HG03439 (cell line): ENCODE results near the gene ABCC5.
"Not testable (repeated sequence)": the region's sequence is repeated elsewhere in the genome, so short reads cannot be mapped to it uniquely, and the experiment has no call there.

Experiments used
- ATAC-seq: cut with Tn5 transposase; IDR thresholded peaks from one replicate; pipeline ENCODE4 v1.9.1; 2021; ENCODE audit warnings: mild to moderate bottlenecking, moderate library complexity; ENCODE audit not compliant: unreplicated experiment

The ABCC5 gene

DNA sequence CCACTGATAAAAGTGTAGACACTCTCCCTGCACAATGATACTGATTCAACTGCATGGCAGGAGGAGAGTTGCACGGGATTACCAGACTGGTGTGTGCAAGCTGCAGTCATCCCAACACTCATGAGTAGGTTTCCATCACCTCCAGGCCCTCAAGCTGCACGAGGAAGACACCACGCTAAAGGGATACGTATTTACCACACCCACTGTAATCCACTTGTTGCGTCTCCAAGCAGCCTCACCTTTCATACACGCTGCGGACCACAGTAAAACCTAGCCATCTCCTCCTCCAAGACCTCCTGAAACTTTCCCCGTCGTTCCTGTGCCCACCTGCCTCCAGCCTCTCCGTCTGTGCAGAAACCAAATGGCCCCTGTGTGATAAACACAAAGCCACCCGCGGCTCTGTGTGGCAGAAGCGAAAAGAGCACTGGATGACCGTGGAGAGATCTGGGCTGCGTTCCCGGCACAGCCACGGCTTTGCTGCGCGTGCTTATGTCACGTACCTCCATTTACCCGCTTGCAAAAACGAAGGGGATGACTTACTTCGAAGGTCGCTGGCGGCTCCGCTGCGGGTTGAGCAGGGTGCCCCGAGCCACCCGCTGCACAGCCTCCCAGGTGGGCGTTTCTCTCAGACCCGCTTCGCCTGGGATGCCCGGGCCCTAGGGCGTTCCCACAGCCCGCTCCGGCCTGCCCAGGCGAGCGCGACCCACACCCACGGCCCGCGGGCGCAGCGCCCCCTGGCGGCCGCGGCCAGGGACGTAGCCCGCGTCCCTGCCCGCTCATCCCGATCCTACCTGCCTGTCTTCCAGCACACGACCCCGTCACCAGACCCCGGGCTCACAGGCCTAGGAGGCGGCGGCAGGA lies 643 bp downstream of the ABCC5 start:
- ATAC-seq = peak; percentile 55

DNA sequence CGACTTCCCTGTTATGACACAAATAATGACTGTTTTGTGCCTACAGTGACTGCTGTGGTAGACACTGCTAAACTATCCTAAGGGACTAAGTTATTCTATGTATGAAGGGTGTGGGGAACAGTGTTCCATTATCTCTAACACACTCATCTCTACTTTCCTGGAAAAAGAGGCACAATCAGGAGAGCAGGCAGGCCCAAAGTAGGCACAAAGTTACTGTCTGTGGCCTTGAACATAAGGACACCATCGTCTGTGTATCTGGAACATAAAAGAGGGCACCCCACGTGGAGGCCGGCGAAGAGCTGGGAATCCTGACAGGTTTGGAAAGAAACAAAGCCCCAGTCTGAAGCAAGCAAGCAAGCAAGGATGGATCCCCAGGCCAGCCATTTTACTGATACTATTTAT lies 1.5 kb downstream of the ABCC5 start:
- ATAC-seq = no peak

DNA sequence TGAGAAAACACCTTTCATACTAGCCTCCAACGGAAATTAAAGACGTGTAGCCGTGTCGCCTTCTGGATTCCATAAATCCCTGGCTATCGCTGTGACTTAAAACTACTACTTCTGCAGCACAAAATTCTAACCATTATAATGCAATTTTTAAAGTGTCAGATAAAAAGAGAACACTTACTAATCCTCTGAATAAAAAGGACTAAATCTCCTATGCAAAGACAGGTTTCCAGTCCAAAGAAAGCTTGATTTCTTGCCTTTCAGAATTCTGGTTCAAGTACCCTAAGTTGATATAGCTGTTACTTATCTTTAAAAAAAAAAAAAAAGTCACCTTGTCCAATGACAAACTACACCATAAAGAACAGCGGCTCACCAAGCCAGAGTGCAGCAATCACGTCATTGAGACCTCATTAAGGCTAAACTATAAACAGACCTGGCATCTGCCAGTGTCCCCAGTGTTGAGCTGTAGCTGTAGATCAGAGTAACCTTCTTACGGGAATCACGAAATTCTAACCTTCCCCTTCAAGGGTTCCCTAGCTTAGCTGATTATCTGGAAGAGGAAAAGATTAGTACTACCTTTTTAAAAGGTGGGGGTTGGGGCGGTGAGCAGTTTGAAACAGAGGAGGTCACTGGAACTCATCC lies 2.2 kb downstream of the ABCC5 start:
- no peak for ATAC-seq

DNA sequence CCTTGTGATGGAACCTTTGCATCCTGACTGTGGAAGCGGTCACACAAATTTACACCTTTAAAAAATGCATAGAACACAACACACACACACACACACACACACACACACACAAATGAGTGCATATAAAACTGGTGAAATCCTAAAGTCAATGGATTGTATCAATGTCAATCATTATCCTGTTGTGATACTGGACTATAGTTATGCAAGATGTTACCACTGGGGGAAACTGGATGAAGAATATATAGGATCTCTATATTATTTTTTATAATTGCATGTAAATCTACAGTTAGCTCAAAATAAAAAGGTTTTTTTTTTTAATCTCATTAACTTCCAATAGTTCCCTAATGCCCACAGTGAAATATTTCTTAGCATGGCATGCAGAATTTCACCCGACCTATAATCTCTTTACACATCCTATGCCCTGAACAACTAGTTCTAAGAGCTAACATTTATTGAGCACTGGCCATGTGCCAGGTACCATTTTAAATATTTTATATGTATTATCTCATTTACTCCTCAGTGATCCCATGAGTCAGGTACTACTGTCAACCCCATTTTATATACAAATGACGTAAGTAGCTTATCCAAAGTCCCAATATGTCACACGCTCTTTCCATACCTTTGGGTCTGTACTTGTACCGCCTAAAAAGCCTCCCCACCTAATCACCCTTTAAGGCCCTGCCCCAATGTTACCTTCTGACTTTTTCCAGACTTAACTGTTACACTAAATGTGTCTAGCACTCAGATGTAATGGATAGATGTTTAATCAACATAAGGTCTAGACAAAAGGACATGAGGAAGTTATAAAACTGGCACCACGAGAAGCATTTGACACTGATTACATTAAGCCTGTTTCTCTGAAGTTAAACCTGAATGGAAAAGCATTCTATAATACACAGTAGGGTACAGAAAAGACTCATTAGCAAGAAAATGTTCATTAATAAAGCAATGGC lies 5.5 kb downstream of the ABCC5 start:
- ATAC-seq = no peak

DNA sequence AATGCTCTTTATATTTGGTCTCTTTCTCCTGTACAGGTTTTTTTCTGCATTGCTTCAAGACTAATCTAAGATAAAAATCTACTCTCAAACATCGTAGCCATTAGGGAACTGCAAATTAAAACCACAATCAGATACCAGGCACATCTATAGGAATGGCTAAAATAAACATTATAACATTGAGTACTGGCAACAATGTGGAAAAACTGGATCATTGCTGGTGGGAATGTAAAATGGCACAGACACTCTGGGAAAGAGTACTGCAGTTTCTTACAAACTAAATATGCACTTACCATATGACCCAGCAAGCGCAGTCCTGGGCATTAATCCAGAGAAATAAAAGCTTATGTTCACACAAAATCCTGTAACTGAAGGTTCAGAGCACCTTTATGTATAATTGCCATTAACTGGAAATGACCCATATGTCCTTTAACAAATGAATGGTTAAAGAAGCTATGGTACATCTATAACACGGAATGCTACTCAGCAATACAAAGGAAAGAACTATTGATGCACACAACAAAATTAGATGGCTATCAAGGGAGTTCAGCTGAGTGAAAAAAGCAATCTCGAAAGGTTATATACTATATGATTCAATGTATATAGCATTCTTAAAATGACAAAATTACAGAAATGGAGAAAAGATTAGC lies 6.3 kb downstream of the ABCC5 start:
- no peak for ATAC-seq

DNA sequence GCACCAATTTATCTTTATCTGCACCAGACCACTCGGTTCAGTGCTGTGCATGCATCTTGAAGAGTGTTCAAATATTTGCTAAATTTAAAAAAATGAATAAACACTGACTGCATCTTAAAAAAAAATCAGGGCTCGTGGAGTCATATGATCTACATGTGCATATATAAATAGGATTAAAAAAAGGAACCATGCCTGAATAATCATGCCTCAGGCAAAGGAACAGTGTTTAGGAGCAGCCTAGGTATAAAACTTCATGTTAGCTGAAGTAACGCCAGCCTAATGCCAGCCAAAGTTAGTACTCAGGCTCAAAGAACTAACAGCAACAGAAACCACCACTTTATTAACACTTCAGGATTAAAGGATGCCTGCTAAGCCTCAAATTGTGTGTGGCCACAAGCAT lies 9.5 kb downstream of the ABCC5 start:
- ATAC-seq = no peak

DNA sequence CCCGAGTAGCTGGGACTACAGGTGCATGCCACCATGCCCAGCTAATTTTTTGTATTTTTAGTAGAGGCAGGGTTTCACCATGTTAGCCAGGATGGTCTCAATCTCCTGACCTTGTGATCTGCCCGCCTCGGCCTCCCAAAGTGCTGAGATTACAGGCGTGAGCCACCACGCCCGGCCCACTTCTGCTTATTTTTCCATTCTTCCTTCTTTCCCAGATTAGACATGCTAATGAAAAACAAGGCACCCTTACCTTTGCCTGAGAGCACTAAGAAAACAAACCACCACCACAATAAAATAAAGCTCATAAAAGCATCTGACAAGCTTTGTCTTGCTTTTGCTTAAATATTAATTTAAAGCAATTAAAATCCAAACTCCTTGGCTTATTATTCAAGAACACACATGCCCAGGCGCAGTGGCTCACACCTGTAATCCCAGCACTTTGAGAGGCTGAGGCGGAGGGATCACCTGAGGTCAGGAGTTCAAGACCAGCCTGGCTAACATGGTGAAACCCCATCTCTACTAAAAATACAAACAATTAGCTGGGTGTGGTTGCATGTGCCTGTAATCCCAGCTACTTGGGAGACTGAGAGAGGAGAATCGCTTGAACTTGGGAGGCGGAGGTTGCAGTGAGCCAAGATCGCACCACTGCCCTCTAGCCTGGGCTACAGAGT lies 10.4 kb downstream of the ABCC5 start:
- not testable (repeated sequence) for ATAC-seq

DNA sequence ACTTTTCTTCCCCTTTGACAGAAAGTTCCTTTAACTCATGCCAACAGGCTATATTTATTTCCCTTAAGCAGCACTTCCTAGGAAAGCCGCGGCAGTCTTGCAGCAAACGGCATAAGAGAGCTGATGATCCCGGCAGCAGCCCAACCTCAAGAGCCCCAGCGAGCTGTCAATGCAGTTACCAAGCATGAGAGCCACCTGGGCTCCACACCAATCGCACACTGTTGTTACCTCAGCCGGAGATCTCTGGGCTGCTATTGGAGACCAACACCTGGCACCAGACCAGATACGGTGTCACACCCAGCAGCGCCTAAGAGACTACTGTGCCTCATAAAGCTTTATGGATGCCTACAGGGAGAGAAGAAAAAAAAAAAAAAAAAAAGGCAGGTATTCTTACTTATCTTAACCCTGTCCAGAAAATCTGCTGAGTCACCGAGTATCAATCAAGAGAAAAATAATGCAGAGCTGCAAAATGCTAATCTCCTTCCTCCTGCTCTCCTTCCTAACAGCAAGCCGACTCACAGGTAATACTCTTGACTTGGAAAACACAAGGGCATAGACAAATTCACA lies 11.7 kb downstream of the ABCC5 start:
- no peak for ATAC-seq

DNA sequence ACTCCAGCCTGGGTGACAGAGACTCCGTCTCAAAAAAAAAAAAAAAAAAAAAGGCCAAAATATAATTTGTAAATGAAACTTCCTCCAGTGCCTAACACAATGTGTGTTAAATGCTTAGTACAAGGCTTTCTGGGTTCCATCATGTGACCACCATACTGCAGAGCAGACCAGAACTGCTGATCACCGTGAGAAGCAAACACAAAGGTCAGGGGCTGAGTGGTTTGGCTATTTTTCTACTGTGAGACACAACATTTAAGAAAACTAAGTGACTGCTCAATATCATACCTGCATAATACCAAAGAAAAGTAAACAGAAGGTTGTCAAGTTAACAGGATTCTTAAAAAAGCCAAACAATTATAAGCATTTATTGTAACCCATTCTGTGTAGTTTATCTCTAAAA lies 13.2 kb downstream of the ABCC5 start:
- no peak for ATAC-seq

DNA sequence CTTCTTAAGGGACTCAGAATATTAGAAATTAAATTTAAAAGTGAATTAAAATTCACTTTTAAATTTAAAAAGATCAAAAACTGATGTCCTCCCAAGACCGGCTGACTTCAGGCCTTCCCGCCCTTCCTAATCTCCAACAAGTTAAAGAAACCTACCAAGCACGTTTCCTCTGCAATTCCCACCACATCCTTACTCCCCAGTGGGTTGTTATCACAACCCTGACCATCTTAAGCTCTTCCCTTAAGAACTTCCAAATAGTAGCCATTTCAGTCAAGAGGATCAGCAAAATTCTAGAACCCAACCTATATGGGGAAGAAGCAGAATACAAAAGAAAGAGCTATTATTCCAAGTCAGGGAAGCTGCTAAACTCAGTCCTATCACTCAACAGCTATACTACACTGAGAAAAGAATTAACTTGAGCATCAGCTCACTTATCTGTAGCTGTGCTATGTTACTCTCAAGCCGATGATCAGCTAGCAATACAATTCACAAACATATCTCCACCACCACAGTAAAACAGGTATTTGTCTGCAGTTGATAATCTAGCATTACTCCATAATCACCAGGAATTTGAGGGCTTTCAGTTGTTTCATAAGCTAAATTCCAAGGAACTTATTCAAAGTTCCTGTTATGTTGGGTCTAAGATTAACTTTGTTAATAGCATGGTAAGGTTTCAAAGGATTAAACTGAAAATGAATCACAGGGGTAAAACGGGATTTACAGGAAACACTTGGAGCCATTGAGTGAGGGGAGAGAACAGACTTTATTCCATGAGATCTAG lies 14.3 kb downstream of the ABCC5 start:
- no peak for ATAC-seq

DNA sequence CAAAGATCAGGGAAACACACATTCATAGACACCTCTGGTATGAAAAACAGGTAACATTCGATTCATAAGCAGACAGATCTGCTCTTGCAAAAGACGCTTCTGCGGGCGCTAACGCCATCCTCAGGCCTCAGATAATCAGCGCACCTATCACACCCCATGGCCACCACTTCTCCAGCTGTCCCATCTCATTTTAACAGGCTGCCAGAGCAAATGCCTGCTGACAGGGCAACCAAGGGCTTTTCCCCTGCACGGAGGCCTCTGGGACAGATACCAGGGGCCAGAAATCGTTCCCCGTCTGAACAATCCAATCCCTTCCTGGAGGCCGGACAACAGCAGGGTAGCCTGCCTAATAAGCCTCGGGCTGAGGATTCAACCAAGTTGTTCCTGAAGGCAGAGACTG lies 15.2 kb downstream of the ABCC5 start:
- no peak for ATAC-seq

DNA sequence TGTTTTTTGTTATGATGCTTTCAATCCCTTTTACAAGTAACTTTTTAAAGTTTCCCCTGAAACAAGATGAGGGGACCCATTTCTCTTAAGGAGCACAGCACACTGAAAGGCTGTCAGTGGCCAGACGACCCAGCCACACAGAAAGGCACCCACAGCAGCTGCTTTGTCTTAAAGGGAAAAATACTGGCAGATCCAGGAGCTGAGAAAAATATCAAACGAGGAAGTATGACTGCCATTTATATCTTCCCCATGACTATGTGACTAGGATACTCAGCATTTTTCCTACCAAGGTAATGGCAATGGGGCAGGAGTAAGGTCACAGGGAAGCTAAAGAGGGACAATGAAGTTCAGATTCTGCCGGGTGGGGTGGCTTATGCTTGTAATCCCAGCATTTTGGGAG lies 15.9 kb downstream of the ABCC5 start:
- ATAC-seq = no peak

DNA sequence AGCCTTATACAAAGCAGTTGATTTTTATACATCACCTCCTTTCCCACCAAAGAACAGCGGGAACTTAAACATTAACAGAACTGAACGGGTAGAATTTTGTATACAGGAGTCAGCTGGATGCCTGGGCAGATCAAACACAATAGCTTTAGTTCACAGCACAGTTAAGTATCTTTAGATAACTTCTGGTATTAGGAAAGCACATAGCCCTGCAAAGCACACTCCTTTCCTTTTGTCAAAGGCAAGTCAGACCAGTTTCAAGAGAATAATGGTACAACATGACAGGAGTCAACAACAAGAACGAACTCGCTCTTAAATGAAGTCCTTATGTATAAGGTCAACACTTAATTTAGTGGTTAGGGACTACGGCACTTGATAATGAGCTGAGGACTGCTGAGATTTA lies 26.3 kb downstream of the ABCC5 start:
- ATAC-seq = no peak

DNA sequence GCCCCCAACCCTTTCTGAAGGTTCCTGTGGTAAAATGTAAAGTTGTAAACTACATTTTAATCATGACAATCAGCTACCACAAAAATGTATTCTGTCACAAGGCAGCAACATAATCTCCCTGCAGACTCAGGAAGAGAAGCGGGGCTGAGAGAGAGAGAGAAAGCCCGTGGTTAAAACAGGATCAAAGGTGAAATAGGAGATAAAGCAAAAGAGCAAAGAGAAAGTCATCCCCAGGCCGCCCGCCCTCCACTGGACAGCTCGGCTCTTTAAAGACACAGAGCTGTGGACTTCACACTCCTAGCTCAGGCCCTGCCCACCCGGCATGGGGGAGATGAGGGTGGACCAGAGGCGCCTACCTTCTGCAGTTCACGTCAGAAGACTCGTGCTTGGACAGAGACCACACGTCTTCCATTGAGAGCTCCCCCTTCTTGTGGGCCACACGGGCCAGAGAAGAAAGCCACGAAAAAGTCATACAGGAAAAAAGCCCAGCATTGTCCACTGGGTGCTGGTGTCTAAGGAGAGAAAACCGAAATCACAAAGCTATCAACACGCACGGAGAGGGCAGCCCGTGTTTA lies 29.4 kb downstream of the ABCC5 start:
- ATAC-seq = no peak

DNA sequence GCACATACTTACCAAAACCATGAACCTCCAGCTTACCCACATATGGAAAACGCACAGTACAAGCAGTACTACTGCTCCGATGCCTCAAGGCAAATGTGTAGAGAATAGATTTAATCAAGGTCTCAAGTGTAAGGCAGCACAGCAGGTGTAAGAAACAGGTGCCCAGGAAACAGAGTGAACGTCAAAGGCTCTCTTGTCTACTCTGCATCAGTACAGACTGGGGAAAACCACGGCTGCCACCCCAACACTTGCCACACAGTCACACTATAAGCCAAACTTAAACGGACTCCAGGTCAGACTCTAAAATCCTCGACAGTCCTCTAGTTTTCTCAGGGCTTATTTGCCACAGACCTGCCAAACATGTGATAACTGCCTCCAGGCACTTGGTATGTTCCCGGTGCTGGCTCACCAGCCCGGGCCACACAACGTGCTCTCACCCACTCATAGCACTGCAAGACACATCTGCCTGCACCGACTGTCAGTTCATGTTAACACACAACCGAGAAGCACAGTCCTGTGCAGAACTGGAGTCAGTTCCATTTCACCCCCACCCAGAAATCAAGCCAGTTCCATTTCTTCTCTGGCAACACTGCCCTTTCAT lies 30.6 kb downstream of the ABCC5 start:
- no peak for ATAC-seq

DNA sequence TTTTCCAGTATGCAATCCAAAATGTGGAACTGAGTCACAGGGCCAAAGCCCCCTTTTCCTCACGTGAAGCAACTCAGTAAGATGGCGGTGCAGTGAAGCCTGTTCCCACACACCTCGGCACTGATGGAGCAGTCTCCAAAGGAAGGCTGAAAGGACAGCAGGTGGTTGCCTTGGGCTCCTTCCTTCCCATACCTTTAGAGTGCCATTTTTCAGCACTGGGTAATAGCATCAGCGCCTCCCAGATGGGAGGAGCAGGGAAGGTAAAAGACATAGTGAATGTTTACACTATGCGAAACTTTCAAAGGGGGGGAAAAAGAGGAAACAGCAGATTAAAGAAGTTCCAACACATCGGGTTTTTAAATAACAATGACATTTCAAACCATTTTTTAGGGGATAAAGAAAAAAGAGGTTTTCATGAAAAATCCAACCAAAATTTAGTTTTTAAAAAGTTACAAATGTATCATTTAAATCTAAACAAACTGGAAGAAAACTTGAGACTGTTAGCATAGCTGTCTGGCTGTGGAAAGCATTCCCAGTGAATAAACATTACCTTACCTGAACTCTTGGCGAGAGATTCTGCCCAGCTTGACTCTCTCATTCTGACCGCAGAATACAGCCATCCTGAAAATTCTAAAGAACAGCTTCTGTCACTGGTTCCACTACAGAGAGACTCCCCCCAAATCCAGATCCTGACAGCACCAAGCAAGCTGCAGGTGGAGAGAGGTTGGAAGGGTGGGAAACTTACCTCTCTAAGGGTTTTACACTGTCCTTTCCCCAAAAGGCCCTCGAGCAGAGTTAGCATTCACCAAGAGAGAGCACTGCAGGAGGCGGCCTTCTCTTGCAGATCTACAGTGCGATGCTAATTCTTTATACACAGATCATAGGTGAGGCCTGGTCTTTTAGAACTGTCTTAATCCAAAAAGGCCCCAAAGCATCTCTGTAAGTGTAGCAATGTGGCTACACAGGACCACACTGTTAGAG lies 32.6 kb downstream of the ABCC5 start:
- ATAC-seq = no peak

DNA sequence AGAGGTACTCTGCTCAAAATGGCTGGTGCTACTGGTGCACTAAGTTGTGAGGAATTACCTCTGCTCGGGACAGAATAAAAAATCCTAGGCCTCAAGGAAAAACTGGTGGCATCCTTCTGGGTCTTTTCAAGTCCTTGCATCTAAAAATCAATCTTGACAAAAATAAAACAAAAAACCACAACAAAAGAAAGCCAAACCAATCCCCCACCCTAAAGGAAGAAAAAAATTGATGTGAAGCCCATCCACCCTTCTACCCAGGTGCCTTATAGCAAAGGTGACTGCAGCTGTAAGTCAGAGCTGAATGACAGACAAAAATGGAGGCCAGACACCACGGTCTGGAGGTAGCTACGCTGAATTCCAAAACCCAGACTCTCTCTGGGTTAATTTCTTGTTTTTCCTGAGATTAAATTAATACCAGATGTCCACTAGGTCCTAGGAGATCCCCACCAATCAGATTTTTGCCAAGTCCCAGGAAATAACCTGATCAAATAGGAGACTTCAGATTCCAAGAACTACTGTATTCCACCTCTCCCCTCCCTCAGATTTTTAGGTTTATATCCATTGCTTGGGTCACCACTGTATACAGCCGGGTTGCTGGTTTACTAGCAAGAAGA lies 33.5 kb downstream of the ABCC5 start:
- ATAC-seq = no peak
